T-helper 2 cell treated with Interferon-gamma antibody and Interleukin-4, amounts not matched to agents 100 ng/mL and 5 ng/mL, for 36 hours (primary cell): ENCODE measurements around the gene PLXDC2. TPM values are rescaled to one million over a fixed set of nuclear protein-coding genes. Genes with fewer than 3 reads are reported as not detected.

Source experiments
- intact Hi-C: fragments of 100-400 bp; cut with micrococcal nuclease; formaldehyde crosslinking; loops from one replicate; pipeline ENCODE4 v1.15.1; 2023
- total RNA-seq: library from RNA; stranded (reverse); gene quantifications from 2 replicates; pipeline ENCODE4 v1.2.3, GENCODE V29; 2022

The PLXDC2 gene
- total RNA-seq, 1 donor from 2014 or later = not detected

DNA sequence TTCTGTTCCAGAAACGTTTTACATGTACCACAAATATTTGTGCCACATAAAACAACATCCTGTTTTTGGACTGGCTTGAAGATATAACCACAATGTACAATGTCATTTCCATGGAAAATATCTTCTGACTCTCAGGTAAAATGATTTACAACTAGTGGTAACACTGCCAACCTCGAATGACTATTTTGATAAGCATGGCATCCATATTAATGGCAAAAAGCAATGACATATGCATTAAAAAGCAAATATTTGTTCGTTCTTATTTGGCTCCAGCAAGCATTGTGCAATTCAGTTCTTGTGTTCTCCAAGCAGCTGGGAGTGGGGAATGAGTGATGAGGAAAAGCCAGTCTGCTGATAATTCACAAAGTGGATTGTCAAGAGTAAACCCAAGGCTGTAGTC is 289.0 kb downstream of the PLXDC2 start:
- intact Hi-C loops = no loop called here

DNA sequence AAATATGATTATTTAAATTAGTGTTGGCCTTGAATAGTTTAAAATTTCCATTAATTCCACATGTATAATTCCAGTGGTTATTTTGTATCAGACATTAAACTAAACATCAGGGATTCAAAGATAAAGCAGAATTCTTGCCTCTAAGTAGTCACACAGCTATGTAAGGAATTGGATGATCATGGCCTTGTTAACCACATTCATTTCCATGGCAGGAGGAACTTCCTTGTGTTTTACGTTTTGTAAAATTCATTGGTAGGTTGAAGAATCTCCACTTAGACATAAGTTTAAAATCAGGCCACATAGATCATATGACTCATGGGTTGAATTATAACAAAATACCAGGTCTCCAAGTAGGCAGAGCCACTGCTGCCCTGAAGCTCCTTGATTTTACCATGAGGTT is 289.7 kb downstream of the PLXDC2 start:
- intact Hi-C loops = no loop called here

DNA sequence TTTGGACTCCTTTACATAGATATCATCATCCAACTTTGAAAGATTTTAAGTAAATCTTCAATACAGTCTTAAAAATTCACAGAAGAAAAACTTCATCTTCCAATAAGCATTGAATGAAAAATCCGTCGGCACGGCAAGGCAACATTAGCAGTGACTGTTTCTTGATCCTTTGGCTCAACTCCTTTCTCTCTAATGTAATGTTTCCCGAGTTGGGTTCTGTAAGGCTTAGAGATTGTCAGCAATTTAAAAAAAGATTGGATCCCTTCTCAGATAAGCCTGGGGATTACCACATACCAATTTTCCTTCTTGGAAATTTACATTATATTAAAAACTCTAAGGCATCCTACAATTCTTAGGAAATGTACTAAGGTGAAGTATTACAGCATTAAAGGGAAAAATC is 291.8 kb downstream of the PLXDC2 start:
- intact Hi-C loops = no loop called here

DNA sequence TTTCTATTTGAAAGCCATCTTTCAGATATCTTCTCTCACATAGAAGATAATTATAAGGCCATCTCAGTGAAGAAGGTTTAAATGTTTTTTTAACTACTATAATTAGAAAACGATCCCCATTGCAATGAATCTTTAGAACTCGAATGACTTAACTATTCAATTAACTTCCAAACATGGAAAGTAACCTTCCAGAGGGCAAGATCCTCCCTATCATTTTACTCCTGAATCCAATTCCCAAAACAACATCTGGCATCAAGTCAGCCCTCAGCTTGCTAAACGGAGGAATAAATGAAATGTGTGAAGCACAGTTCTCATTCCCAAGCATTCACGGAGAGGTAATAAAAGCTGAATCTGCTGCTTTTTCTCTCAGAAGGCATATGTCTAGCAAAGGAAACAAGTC is 293.4 kb downstream of the PLXDC2 start:
- intact Hi-C loops = no loop called here

DNA sequence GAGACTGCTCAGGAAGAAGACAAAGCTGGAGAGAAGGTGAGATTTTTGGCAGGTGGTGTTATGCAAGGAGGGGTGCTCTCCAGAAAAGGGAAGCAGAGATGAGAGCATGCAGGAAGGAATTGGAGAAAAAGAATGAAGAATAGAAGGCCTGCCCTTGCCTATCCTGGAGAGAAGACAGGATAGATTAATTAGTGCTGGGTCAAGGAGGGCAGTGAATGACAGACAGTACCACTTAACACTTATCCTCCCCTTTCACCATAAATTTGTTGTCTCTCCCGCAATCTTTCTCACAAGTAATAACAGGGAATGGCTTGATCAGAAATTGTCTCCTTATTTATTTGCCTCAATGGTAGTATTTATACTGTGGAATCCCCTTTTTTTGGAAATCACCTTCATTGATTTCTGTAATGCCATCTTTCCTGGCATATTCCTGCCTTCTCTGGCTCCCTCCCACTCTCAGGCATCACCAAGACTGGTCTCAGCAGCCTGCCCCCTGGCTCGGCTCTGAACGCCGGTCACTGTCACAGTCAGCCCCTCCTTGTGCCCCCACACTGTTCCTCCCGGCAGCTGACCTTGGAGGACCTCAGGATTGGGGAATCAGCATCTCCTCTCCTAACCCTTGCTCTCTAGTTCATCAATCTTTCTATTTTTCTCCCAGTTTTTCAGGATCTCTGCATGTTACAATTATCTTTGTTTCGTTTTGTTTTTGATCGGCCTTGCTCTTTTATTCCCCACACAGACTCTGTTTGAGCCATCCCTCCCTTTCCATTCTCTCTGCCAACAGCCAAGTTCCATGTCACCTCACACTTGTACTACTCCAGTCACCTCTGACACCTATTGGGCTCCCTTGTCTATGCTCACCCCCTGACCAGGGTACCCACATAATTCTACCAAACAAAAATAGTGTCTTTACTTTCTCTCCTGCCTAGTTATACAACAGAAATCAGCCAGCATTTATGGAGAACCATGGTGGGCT is 294.2 kb downstream of the PLXDC2 start:
- intact Hi-C loops = no loop called here

DNA sequence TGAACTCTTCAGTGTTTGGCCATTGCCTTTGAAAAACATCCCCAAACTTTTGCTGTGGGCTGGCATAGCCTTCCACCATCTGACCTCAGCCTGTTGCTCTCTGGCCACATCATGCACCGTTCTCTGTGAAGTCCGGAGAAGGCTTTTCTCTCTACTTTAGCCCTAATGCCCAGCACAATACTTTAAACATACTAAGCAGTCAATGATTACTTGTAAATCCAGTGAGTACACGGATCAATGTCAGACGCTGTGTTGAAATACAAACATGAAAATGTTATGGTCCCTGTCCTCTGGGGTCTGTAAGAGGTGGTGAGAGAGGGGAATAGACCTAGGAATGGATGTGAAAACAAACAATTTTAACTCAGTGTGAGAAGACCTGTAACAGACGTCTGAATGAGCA is 297.9 kb downstream of the PLXDC2 start:
- intact Hi-C loops = no loop called here

DNA sequence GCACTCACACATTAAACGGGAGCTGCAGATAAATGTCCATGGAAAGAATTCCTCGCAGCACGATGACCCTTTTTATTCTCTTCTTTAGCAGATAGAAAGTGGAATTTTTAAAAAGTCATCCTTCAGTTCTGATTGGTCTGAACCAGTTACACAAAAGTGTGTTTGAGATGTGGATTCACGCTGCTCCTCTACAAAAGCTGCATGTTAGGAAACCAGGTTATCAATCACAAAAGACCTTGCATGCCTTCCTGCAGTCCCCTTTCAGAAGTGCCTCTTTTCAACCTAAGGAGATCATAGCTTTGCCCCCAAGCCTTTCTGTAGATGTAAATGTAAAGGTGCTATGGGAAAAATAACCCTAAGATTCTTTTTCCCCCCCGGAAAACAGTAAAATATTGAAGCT is 299.7 kb downstream of the PLXDC2 start:
- intact Hi-C loops = no loop called here

DNA sequence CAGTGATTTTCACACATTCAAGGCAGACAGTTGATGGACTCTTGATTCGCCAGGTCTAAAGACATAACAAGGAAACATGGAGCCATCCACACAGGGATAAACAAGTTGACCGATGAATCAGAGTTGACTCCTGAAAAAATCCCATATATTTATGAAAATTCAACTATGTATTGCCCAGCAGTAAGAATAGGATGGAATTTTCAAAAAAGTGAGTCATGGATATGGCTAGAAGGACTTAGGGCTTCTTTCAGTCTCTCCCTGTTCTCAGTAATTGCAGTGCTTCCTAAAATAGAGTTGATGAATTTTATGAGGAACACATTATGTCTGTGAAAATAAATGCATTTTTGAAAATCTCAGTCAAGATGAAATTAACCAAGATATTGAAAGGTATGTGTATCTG is 301.2 kb downstream of the PLXDC2 start:
- intact Hi-C loops = no loop called here

DNA sequence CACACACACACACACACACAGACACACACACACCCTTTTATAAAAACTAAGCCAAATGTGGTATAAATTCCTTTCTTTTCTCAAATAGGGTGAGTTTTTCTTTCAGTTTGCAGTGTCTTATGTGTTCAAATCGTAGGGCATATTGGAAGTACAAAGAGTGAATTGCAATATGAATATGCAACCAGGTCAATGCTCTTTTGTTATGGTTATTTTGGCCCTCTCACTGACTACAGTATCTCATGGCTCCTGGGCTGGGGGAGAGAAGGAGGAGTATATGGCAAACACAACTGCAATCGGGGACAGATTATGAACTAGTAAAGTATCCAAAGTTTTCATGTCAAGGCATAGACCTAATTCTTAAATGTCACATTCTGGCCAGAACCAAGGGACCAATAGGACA is 301.9 kb downstream of the PLXDC2 start:
- intact Hi-C loops = no loop called here

DNA sequence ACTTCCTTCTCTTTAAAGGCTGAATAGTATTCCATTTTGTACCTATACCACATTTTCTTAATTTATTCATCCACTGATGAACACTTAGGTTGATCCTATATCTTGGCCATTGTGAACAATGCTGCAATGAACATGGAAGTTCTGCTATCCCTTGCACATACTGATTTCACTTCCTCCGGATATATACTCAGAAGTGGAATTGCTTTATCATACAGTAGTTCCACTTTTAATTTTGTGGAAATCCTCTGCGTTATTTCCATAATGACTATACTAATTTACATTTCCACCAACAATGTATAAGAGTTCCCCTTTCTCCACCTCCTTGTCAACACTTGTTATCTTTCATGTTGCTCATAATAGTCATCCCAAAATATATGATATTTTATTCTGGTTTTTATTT is 312.6 kb downstream of the PLXDC2 start:
- intact Hi-C loops = no loop called here

DNA sequence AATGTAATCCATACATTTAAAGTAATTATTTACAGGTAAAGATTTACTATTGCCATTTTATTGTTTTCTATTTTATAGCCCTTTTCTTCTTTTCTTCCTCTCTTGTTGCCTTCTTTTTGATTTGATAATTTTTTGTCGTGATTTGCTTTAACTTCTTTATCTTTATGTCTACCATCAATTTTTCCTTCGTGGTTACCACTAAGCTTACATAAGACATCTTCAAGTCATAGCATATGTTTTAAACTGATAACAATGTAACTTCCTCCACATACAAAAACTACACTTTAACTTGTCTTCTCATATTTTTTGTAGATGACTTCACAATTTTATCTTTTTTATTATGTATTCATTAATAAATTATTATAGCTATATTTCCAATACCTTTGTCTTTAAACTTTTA is 316.6 kb downstream of the PLXDC2 start:
- intact Hi-C loops = no loop called here

DNA sequence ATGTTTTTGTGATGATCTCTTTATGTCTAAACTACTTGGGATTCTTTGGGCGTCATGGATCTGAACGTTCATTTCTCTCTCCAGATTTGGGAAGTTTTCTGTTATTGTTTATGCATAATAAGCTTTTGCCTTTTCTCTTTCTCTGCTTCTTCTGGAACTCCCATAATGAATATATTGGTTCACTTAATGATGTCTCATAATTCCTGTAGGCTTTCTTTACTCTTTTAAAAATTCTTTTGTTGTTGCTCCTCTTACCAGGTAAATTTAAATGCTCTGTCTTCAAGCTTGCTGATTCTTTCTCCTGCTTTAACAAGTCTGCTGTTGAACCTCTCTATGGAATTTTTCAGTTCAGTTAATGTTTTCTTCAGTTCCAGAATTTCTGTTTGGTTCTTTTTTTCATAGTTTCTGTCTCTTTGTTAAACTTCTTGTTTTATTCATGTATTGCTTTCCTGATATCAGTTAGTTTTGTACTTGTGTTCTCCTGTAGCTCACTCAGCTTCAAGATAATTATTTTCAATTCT is 317.5 kb downstream of the PLXDC2 start:
- intact Hi-C loops = no loop called here

DNA sequence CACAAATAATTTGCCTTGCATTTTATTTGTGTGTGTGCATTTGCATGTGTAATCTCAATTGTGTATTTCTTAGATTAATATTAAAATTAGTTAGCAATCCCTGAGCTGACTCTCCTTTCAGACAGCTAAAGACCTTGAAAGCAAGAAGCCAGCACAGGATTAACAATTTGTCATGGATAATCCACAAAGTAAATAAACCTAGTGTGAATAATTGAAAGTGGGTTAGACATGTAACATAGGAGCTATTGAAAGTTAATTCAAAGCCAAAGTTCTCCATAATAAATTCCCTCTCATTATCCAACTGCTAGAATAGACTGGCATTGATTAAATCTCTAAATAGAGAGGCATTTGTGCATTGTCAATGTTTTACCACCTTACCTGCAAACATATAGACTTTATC is 326.1 kb downstream of the PLXDC2 start:
- intact Hi-C loops = loop anchor here (10.0 kb wide), 1 partner anchor 72 kb away; no protein-coding TSS in a partner anchor

DNA sequence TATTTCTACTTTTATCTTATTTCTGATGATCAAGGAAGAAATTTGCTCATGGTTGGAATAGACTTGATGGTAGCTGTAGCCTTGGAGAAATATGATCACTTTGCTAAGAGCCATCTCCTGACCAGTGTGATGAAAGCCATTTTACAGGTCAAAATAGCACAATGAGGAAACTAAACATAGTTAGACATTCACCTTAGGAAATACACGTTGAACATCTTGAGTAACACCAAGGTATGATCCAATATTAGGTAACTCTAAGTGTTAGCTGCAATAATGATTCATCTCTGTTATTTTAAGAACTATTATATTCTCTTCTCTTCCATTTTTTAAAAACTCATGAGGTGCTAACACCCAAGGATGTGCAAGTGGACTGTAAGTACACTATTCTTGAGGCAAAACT is 328.0 kb downstream of the PLXDC2 start:
- intact Hi-C loops = loop anchor here (10.0 kb wide), 1 partner anchor 71 kb away; no protein-coding TSS in a partner anchor

DNA sequence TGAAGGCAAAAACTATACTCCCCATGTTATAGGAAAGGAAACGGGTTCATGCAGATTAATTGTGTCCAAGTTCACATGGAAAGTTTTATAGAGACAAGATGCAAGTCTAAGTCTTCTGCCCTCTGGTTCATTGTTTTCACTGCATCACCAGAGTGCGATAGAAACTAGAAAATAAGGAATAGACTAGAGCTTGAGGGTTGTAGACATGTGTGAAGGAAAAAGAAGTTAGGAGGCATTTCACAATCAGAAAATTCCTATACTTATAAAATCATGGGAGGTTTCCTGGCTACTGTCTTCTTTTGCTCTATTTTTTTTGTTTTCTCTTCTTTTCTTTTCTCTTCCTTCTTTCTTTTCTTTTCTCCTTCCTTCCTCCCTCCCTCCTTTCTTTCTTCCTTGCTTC is 329.8 kb downstream of the PLXDC2 start:
- intact Hi-C loops = loop anchor here (10.0 kb wide), 1 partner anchor 69 kb away; no protein-coding TSS in a partner anchor

DNA sequence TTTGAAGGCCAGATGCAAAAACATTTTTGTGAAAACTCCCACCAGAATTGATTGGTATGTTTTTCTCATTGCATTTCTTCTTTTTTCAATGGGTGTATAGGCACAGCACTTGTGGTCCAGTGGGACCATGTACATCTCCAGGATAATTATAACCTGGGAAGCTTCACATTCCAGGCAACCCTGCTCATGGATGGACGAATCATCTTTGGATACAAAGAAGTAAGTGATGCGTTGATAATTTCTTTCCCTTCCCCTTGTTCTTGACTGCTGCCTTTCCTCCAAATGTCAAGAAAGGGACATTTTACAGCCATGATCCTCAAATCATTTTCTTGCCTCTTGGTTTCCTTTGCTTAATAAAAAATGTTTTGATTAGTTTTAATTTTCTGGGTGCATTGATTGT is 331.5 kb downstream of the PLXDC2 start:
- intact Hi-C loops = loop anchor here (10.0 kb wide), 1 partner anchor 67 kb away; no protein-coding TSS in a partner anchor

DNA sequence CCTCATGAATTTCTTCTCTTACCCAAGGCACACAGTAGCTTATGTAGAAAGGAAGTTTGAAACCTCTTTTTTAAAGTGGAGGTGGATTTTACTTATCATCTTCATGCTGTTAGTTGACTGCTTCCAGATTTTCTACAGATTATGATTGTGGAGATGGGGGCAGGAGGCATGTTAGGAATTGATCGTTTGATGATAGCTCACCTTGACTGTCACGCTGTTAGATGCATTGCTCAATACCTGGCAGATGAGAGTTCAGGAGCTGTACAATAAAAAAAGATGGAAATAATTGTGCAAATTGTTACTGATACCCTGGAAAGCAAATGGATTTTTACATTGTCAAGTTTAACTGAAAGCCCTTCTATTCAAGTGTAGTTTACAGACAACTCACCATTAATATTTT is 340.3 kb downstream of the PLXDC2 start:
- intact Hi-C loops = no loop called here

DNA sequence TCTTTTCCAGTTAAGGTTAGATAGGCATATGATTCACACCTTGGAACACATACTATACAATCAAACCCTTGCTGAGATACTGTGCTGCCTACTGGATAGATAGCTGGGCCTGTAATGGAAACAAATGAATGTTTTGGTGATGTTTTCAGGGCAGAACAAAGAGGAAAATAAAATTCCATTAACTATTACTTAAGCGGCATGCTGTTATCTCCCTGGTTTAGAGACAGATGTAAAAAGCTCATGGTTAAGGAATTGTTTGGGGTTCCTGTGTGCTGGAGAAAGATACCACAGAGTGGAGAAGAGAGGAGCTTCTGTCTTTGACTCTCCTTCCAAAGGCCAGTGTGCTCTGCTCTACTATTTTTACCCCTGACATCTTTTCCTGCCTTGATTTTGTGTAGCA is 341.1 kb downstream of the PLXDC2 start:
- intact Hi-C loops = no loop called here

DNA sequence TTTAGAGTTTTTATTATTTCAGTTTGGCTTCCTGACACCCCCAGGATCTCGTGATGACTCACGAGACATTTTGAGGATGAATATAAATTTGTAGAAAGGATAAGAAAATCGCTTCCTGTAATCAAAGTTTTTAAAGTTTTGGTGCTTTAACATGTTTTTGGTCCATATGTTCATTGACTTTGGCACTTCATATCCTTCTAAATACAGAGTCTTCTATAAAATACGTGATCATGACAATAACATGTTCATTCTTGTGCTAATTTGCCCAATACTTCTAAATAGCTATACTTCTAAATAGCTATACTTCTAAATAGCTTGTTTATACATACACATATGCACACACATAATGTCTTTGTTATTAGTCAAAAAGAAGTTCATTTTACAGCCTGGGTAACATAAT is 341.9 kb downstream of the PLXDC2 start:
- intact Hi-C loops = no loop called here

DNA sequence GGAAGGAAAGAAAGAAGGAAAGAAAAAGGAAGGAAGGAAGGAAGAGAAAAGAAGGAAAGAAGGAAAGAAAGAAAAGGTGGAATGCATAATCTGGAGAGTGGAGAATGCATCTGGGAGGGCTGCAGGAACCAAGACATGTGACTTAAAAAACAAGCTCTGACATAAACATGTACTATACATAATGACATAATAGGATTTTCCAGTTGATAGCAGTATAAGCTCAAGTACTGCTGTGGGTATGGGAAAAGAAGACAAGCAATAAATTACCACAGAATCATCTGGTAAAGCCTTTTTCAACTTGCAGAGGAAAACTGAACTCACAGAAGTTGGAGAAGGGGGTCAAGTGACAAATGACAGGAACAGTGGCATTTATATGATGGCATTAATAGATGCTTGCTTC is 345.9 kb downstream of the PLXDC2 start:
- intact Hi-C loops = no loop called here

DNA sequence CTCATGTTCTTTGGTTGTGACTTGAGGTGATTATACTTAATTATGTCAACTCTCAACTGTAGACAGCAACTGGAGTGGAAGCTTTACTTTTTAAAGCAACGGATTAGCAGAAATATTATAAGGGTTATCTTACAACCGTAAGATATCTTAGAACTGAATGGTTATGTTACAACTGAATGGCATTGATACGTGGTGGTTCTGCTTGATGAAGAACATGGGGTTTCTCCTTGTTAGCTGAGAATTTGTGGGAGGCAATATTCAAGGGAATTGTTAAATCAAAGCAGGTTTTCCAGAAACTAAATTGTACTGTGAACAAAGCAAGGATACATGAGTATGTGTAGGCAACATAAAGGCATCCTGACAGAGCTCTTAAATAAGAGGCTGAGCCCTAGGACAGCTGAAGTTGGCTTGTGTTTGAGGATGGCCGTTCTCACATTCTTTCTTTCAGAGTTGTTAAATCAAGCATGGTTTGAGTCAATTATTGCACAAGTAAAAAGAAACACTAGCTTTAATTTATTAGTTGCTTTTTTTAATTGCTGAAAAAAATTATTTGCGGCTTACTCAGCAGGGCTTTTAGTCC is 350.0 kb downstream of the PLXDC2 start:
- intact Hi-C loops = no loop called here

DNA sequence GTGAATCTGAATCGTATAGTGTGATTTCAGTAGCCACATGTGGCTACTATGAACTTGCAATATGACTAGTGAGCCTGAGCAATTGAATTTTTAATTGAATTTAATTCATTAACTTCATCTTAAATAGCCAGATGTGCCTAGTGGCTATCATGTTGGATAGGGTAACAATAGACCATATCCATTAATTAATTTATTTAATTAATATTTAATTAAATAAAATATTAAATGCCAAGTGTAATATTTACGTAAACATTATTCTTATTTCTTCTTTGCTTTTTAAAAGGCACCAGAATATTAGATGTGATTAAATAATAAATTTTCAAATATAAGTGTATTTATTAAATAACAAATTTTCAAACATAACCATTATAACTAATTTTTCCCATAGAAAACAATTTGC is 354.4 kb downstream of the PLXDC2 start:
- intact Hi-C loops = no loop called here
